B cell (primary cell): ENCODE measurements around the gene CYGB. TPM values are rescaled to one million over a fixed set of nuclear protein-coding genes. Genes with fewer than 3 reads are reported as not detected.
"Not testable (repeated sequence)": the region's sequence is repeated elsewhere in the genome, so short reads cannot be mapped to it uniquely, and the experiment has no call there.

Experiments
- ATAC-seq: fragments of 200-7000 bp; cut with Tn5 transposase; one replicate; pipeline ENCODE4 v1.10.0; 2021; ENCODE audit warnings: low read depth, mild to moderate bottlenecking, moderate number of reproducible peaks, moderate library complexity
- CTCF ChIA-PET: fragments of 350-600 bp; sonication (Branson Sonifier 250); formaldehyde crosslinking; loops from one replicate; lab custom pipeline; 2021; ENCODE audit warnings: antibody characterized with exemption, inconsistent platforms; lab: Charles Lee
- POLR2A ChIA-PET: fragments of 350-600 bp; sonication (Branson Sonifier 250); formaldehyde crosslinking; loops from one replicate; lab custom pipeline; 2021; ENCODE audit warnings: antibody characterized with exemption; lab: Charles Lee
- DNase-seq: peaks from one replicate; pipeline ENCODE4 v3.0.0; 2013
- H2AFZ ChIP-seq: 2 replicates; pipeline ENCODE4 v1.6.1; 2012; ENCODE audit warnings: mild to moderate bottlenecking, low read depth, low read length; ENCODE audit not compliant: insufficient read depth, poor library complexity, severe bottlenecking
- H3K27ac ChIP-seq, 2 donors: 1 replicate in 1 of 2; 2 replicates in 1 of 2; pipeline ENCODE4 v1.5.1; 2012 to 2013; ENCODE audit warnings: low read length in 2 of 2, mild to moderate bottlenecking in 2 of 2, moderate library complexity in 1 of 2
- H3K27me3 ChIP-seq, 4 experiments: fragments of 200-600 bp in 1 of 4; sonication (generic) in 1 of 4; replicated peaks in 1 of 4; 1 replicate in 2 of 4; 2 replicates in 2 of 4; pipeline versions ENCODE4 v1.6.1 to v1.7.0; 2013 to 2016; ENCODE audit warnings: low read length in 3 of 4, mild to moderate bottlenecking in 2 of 4, mixed read lengths in 1 of 4, moderate library complexity in 1 of 4; ENCODE audit not compliant: insufficient read depth in 4 of 4, control insufficient read depth in 3 of 4; ENCODE audit errors: control extremely low read depth in 1 of 4
- H3K36me3 ChIP-seq, 2 experiments: replicated peaks in 1 of 2; 1 replicate in 1 of 2; 2 replicates in 1 of 2; pipeline versions ENCODE4 v1.6.1 to v1.7.1; 2013; ENCODE audit warnings: low read length in 1 of 2; ENCODE audit not compliant: insufficient read depth in 2 of 2, control insufficient read depth in 1 of 2; ENCODE audit errors: control extremely low read depth in 1 of 2, extremely low read depth in 1 of 2
- H3K4me1 ChIP-seq, 2 donors: fragments of 200-600 bp in 1 of 2; sonication (generic) in 1 of 2; 1 replicate in 1 of 2; 2 replicates in 1 of 2; pipeline versions ENCODE4 v1.5.1 to v1.6.1; 2013 to 2017; ENCODE audit warnings: low read length in 2 of 2; ENCODE audit not compliant: control insufficient read depth in 2 of 2, insufficient read depth in 2 of 2
- H3K4me2 ChIP-seq: replicated peaks from 2 replicates; pipeline ENCODE3; 2012; ENCODE audit warnings: mild to moderate bottlenecking, low read depth, low read length; ENCODE audit not compliant: poor library complexity, severe bottlenecking
- H3K4me3 ChIP-seq, 5 experiments: fragments of 200-600 bp in 1 of 5; sonication (generic) in 1 of 5; 1 replicate in 3 of 5; 2 replicates in 2 of 5; pipeline versions ENCODE4 v1.5.1 to v1.7.0; 2011 to 2016; ENCODE audit warnings: low read length in 4 of 5, mild to moderate bottlenecking in 4 of 5, low read depth in 2 of 5, control low read depth in 1 of 5, moderate library complexity in 1 of 5; ENCODE audit not compliant: insufficient read depth in 1 of 5; ENCODE audit errors: control extremely low read depth in 1 of 5, extremely low read depth in 1 of 5
- H3K79me2 ChIP-seq: fragments of 200-600 bp; sonication (generic); one replicate; pipeline ENCODE4 v1.6.0; 2016; ENCODE audit warnings: low read length; ENCODE audit not compliant: control insufficient read depth, insufficient read depth
- H3K9ac ChIP-seq: fragments of 200-600 bp; sonication (generic); 2 replicates; pipeline ENCODE4 v1.6.1; 2017; ENCODE audit warnings: mild to moderate bottlenecking, low read length, moderate library complexity
- H3K9me3 ChIP-seq, 3 donors: one replicate each; pipeline versions ENCODE4 v1.6.1 to v1.7.1; 2013; ENCODE audit warnings: low read length in 2 of 3; ENCODE audit not compliant: control insufficient read depth in 2 of 3, insufficient read depth in 1 of 3; ENCODE audit errors: control extremely low read depth in 1 of 3
- H4K20me1 ChIP-seq: 2 replicates; pipeline ENCODE4 v1.6.0; 2012; ENCODE audit warnings: mild to moderate bottlenecking, low read length; ENCODE audit not compliant: insufficient read depth, control insufficient read depth, poor library complexity, severe bottlenecking
- H3K27ac Mint-ChIP-seq: one replicate; pipeline ENCODE4 v1.8.0; 2021; ENCODE audit warnings: mixed read lengths
- H3K27me3 Mint-ChIP-seq: one replicate; pipeline ENCODE4 v1.8.0; 2021; ENCODE audit warnings: mixed read lengths
- H3K4me1 Mint-ChIP-seq: one replicate; pipeline ENCODE4 v1.8.0; 2021; ENCODE audit warnings: mixed read lengths
- H3K4me3 Mint-ChIP-seq: one replicate; pipeline ENCODE4 v1.8.0; 2021; ENCODE audit warnings: mixed read lengths
- H3K9me3 Mint-ChIP-seq: one replicate; pipeline ENCODE4 v1.8.0; 2022; ENCODE audit warnings: mixed read lengths; ENCODE audit not compliant: insufficient read depth
- CTCF ChIP-seq: fragments of 200-600 bp; IDR thresholded peaks from one replicate; pipeline ENCODE4 v1.8.0; 2022; ENCODE audit warnings: antibody characterized with exemption, mild to moderate bottlenecking
- EZH2 ChIP-seq: IDR thresholded peaks from 2 replicates; pipeline ENCODE4 v1.6.1; 2012; ENCODE audit warnings: borderline replicate concordance, low read depth, mild to moderate bottlenecking, moderate library complexity, low read length; ENCODE audit not compliant: insufficient read depth, poor library complexity, severe bottlenecking
- WGBS: methylation state at CpG from one replicate; pipeline ENCODE4 v1.1.5; 2013; ENCODE audit warnings: missing lambda C conversion rate; ENCODE audit not compliant: insufficient coverage; 5-methylcytosine and 5-hydroxymethylcytosine counted together
- intact Hi-C: fragments of 100-400 bp; cut with micrococcal nuclease; formaldehyde crosslinking; loops from one replicate; pipeline ENCODE4 v1.10.0; 2022
- polyA plus RNA-seq: library from polyadenylated mRNA; depleted of rRNA; stranded (reverse); fragments of >200 nt; gene quantifications from 2 replicates; pipeline ENCODE4 v1.2.3, GENCODE V29; 2012
- total RNA-seq, 2 donors: library from RNA; stranded (reverse); fragments of 120-200 nt in 1 of 2; gene quantifications; 1 replicate in 1 of 2; 2 replicates in 1 of 2; pipeline versions ENCODE4 v1.2.3 to v1.2.4, GENCODE V29; 2013 to 2022

CYGB gene
- total and polyA plus RNA-seq, 2 donors (not counting 1 experiment from before 2014, with no cell fraction given), result 0.42 to 2.7 TPM

GRCh38 chr17:76523084-76524037 lies 14.1 kb downstream of the CYGB start:
- H3K4me2 ChIP-seq, result peak overlapping the region; percentile 60
- peaks cover 29% of the 10 kb centered on the region for H3K4me1 Mint-ChIP-seq
- intact Hi-C loops, result loop anchor here (1.0 to 2.0 kb wide), 3 partner anchors 24 to 191 kb away; no protein-coding TSS in a partner anchor
- no peaks in the 10 kb centered on the region for H3K9me3 Mint-ChIP-seq
- peak; percentile 89 for DNase-seq
- no peaks in the 10 kb centered on the region for H4K20me1 ChIP-seq
- H3K27ac Mint-ChIP-seq, result peak overlapping the region; percentile 78
- peaks cover 20 to 31% of the 10 kb centered on the region in 2 donors for H3K4me1 ChIP-seq
- WGBS, result 10% methylated on average over 29 of the region's 35 CpGs
- ATAC-seq, result peak; percentile 51
- H3K9me3 ChIP-seq, result no peaks in the 10 kb centered on the region
- no peaks in the 10 kb centered on the region for H3K36me3 ChIP-seq
- no peak overlapping the region for H3K9ac ChIP-seq
- no peaks in the 10 kb centered on the region for H3K79me2 ChIP-seq
- H3K4me3 Mint-ChIP-seq, result peak overlapping the region; percentile 61
- POLR2A ChIA-PET, result interaction anchor here (0.6 to 1.1 kb wide), 2 partner anchors 23 to 83 kb away, joined by 3 read pairs; no protein-coding TSS in a partner anchor
- peaks cover 0 to 11% (median 1%) of the 10 kb centered on the region in 4 experiments for H3K27me3 ChIP-seq
- H3K27me3 Mint-ChIP-seq, result peaks cover 3% of the 10 kb centered on the region
- CTCF ChIA-PET, result interaction anchor here (0.6 to 7.5 kb wide), 35 partner anchors 10 to 531 kb away, joined by 3 to 156 read pairs (median 6); partner anchors contain the start of genes CYGB, MXRA7, PRCD and ST6GALNAC2
- no peak overlapping the region for H3K27ac ChIP-seq
- H2AFZ ChIP-seq, result peak overlapping the region; percentile 48
- H3K4me3 ChIP-seq, result no peak overlapping the region
- TF ChIP-seq EZH2, result no peak
- peak; percentile 99 for TF ChIP-seq CTCF

GRCh38 chr17:76521683-76522082 lies 15.8 kb downstream of the CYGB start:
- H3K4me3 Mint-ChIP-seq, H3K27me3 Mint-ChIP-seq, H3K9me3 ChIP-seq, ATAC-seq, H3K4me2 ChIP-seq, H3K79me2 ChIP-seq, H3K9me3 Mint-ChIP-seq, H3K4me3 ChIP-seq, H3K36me3 ChIP-seq, H2AFZ ChIP-seq, H3K27ac Mint-ChIP-seq, H3K27ac ChIP-seq, DNase-seq, H4K20me1 ChIP-seq, H3K9ac ChIP-seq, POLR2A ChIA-PET: not testable (repeated sequence)
- whole genome bisulfite sequencing, result 92% methylated on average over 10 of the region's 10 CpGs
- CTCF ChIA-PET, result interaction anchor here (1.6 to 7.5 kb wide), 9 partner anchors 12 to 193 kb away, joined by 3 to 156 read pairs (median 23); partner anchors contain the start of gene MXRA7
- Histone ChIP-seq H3K4me1 (peaks cover 10 to 17% of the 10 kb centered on the region in 2 donors), H3K27me3 (peaks cover 0 to 11% (median 1%) of the 10 kb centered on the region in 4 experiments)
- peaks cover 23% of the 10 kb centered on the region for H3K4me1 Mint-ChIP-seq
- intact Hi-C loops, result loop anchor here (2.0 kb wide), 1 partner anchor 193 kb away; no protein-coding TSS in a partner anchor
